ENCODE measurements around the gene ACOXL.

ACOXL gene

GRCh38 chr2:110720547-110720946 is 11.8 kb upstream of the ACOXL start:
- DNase-seq: no peak

GRCh38 chr2:110724820-110725219 is 7.6 kb upstream of the ACOXL start:
- DNase-seq: no peak

- DNase-seq: no peak
Measured at GRCh38 chr2:110725370-110725769, 7.0 kb upstream of the ACOXL start.

GRCh38 chr2:110725859-110726258 is 6.5 kb upstream of the ACOXL start:
- DNase-seq: no peak

- no peak for DNase-seq
Measured at GRCh38 chr2:110726285-110726684, 6.1 kb upstream of the ACOXL start.

GRCh38 chr2:110727923-110728322 is 4.5 kb upstream of the ACOXL start:
- no peak for DNase-seq

GRCh38 chr2:110729106-110729505 is 3.3 kb upstream of the ACOXL start:
- DNase-seq: no peak

GRCh38 chr2:110731064-110731463 is 1.3 kb upstream of the ACOXL start:
- no peak for DNase-seq

- no peak for DNase-seq
Measured at GRCh38 chr2:110735366-110735765, 3.0 kb downstream of the ACOXL start.

- DNase-seq: no peak
Measured at GRCh38 chr2:110737783-110738182, 5.4 kb downstream of the ACOXL start.

- no peak for DNase-seq
Measured at GRCh38 chr2:110740747-110741349, 8.5 kb downstream of the ACOXL start.

- DNase-seq: no peak
Measured at GRCh38 chr2:110741491-110741980, 9.2 kb downstream of the ACOXL start.

- DNase-seq: no peak
Measured at GRCh38 chr2:110742412-110742811, 10.0 kb downstream of the ACOXL start.

GRCh38 chr2:110743600-110743999 is 11.2 kb downstream of the ACOXL start:
- DNase-seq: no peak

GRCh38 chr2:110744429-110744828 is 12.1 kb downstream of the ACOXL start:
- DNase-seq: no peak

GRCh38 chr2:110745048-110745447 is 12.7 kb downstream of the ACOXL start:
- no peak for DNase-seq

- no peak for DNase-seq
Measured at GRCh38 chr2:110746586-110747521, 14.5 kb downstream of the ACOXL start.

GRCh38 chr2:110747522-110748488 is 15.4 kb downstream of the ACOXL start:
- no peak for DNase-seq

GRCh38 chr2:110748489-110748867 is 16.1 kb downstream of the ACOXL start:
- DNase-seq: peak; percentile 73

- DNase-seq: no peak
Measured at GRCh38 chr2:110751642-110752041, 19.3 kb downstream of the ACOXL start.

- DNase-seq: no peak
Measured at GRCh38 chr2:110752871-110753270, 20.5 kb downstream of the ACOXL start.

- DNase-seq: no peak
Measured at GRCh38 chr2:110755491-110756078, 23.2 kb downstream of the ACOXL start.

GRCh38 chr2:110759411-110759810 is 27.0 kb downstream of the ACOXL start:
- no peak for DNase-seq

Measured in NCI-H2081 treated with DMSO at 0.1 percent for 48 hours (cell line).